GM23338 (cell line): ENCODE data around the gene ZCCHC14. TPM values are rescaled to one million over a fixed set of nuclear protein-coding genes. Genes with fewer than 3 reads are reported as not detected.
A peak's percentile ranks its signal among the peaks of the same experiment; 100 is the strongest.
"Not testable (repeated sequence)": the region's sequence is repeated elsewhere in the genome, so short reads cannot be mapped to it uniquely, and the experiment has no call there.

Experiments used
- ATAC-seq: fragments of 200-7000 bp; cut with Tn5 transposase; 3 replicates; pipeline ENCODE4 v1.9.1; 2020
- DNase-seq: peaks from one replicate; pipeline ENCODE4 v3.0.0-alpha.2; 2015; ENCODE audit warnings: low spot score
- H2AFZ ChIP-seq: fragments of 200-600 bp; sonication (generic); 2 replicates; pipeline ENCODE4 v1.8.0; 2016; ENCODE audit warnings: antibody characterized with exemption, mild to moderate bottlenecking, moderate library complexity
- H3F3A ChIP-seq: fragments of 200-600 bp; sonication (generic); replicated peaks from 2 replicates; pipeline ENCODE4 v1.8.0; 2017; ENCODE audit warnings: antibody characterized with exemption, mixed run types, low read depth
- H3K27ac ChIP-seq: fragments of 200-600 bp; sonication (generic); 2 replicates; pipeline ENCODE4 v1.6.1; 2016; ENCODE audit warnings: low read depth
- H3K27me3 ChIP-seq: fragments of 200-600 bp; sonication (generic); 2 replicates; pipeline ENCODE4 v1.8.0; 2016; ENCODE audit warnings: mild to moderate bottlenecking, mixed run types, moderate library complexity; ENCODE audit not compliant: insufficient read depth
- H3K36me3 ChIP-seq: fragments of 200-600 bp; sonication (generic); 2 replicates; pipeline ENCODE4 v1.8.0; 2016; ENCODE audit warnings: mild to moderate bottlenecking; ENCODE audit not compliant: insufficient read depth
- H3K4me1 ChIP-seq: fragments of 200-600 bp; sonication (generic); 2 replicates; pipeline ENCODE4 v1.8.0; 2016; ENCODE audit warnings: mild to moderate bottlenecking, moderate library complexity; ENCODE audit not compliant: insufficient read depth
- H3K4me2 ChIP-seq: fragments of 200-600 bp; sonication (generic); 2 replicates; pipeline ENCODE4 v1.7.1; 2017; ENCODE audit warnings: mixed run types
- H3K4me3 ChIP-seq: fragments of 200-600 bp; sonication (generic); 2 replicates; pipeline ENCODE4 v1.6.1; 2016; ENCODE audit warnings: mixed run types
- H3K79me2 ChIP-seq: fragments of 200-600 bp; sonication (generic); replicated peaks from 2 replicates; pipeline ENCODE4 v1.8.0; 2017; ENCODE audit warnings: mild to moderate bottlenecking; ENCODE audit not compliant: insufficient read depth
- H3K9me2 ChIP-seq: fragments of 200-600 bp; sonication (generic); 2 replicates; pipeline ENCODE4 v1.8.0; 2017; ENCODE audit not compliant: insufficient read depth
- H4K20me1 ChIP-seq: fragments of 200-600 bp; sonication (generic); replicated peaks from 2 replicates; pipeline ENCODE4 v1.8.0; 2017; ENCODE audit warnings: mild to moderate bottlenecking; ENCODE audit not compliant: insufficient read depth
- H3K27ac Mint-ChIP-seq: 2 replicates; pipeline ENCODE4 v1.8.0; 2020; ENCODE audit warnings: inconsistent platforms, mild to moderate bottlenecking, moderate library complexity, mixed read lengths
- H3K27me3 Mint-ChIP-seq: 3 replicates; pipeline ENCODE4 v1.8.0; 2022; ENCODE audit warnings: low read depth, mild to moderate bottlenecking, moderate library complexity, mixed read lengths, inconsistent platforms; ENCODE audit not compliant: insufficient read depth, poor library complexity
- H3K36me3 Mint-ChIP-seq: 3 replicates; pipeline ENCODE4 v1.8.0; 2021; ENCODE audit warnings: low read depth, mild to moderate bottlenecking, inconsistent platforms, moderate library complexity, mixed read lengths
- H3K4me1 Mint-ChIP-seq: 3 replicates; pipeline ENCODE4 v1.8.0; 2020; ENCODE audit warnings: mild to moderate bottlenecking, inconsistent platforms, mixed read lengths
- H3K4me3 Mint-ChIP-seq: 3 replicates; pipeline ENCODE4 v1.8.0; 2021; ENCODE audit warnings: moderate library complexity, mild to moderate bottlenecking, inconsistent platforms, mixed read lengths
- H3K9me3 Mint-ChIP-seq: 3 replicates; pipeline ENCODE4 v1.8.0; 2020; ENCODE audit warnings: moderate library complexity, mild to moderate bottlenecking, inconsistent platforms, mixed read lengths
- CREB1 ChIP-seq: fragments of 250-450 bp; sonication (Bioruptor Pico); IDR thresholded peaks from 2 replicates; pipeline ENCODE4 v1.5.0; 2020; ENCODE audit warnings: low read depth, mild to moderate bottlenecking, moderate library complexity
- POLR2AphosphoS5 ChIP-seq: IDR thresholded peaks from 2 replicates; pipeline ENCODE4 v1.6.1; 2016; ENCODE audit warnings: antibody characterized with exemption, low read depth
- ZNF114 ChIP-seq: fragments of 250-450 bp; sonication (Bioruptor Pico); IDR thresholded peaks from 2 replicates; pipeline ENCODE4 v1.5.0; 2020; ENCODE audit warnings: mild to moderate bottlenecking, moderate library complexity
- polyA plus RNA-seq: library from polyadenylated mRNA; unstranded; fragments of >200 nt; fragmentation: Nextera tagmentation; extraction: Ambion mirVana; gene quantifications from 2 replicates; pipeline ENCODE4 v1.2.1, GENCODE V29; 2016
- total RNA-seq: library from RNA; depleted of rRNA; stranded (reverse); fragments of >200 nt; shearing (Covaris generic); gene quantifications from 2 replicates; pipeline ENCODE4 v1.2.3, GENCODE V29; 2014
- TF ChIP-seq, protein P1 (sequence below): fragments of 250-450 bp; sonication (Bioruptor Pico); IDR thresholded peaks from 2 replicates; pipeline ENCODE4 v1.5.0; 2020; ENCODE audit warnings: mild to moderate bottlenecking, moderate library complexity
- TF ChIP-seq, protein P2 (sequence below), 2 experiments: fragments of 200-600 bp in 1 of 2; sonication (generic) in 1 of 2; conservative IDR thresholded peaks; 2 replicates each; pipeline versions ENCODE4 v1.5.1 to v1.6.1; 2016 to 2017; ENCODE audit warnings: antibody characterized with exemption in 2 of 2, low read depth in 2 of 2, mild to moderate bottlenecking in 2 of 2, moderate library complexity in 1 of 2

Gene ZCCHC14
- total and polyA plus RNA-seq, 2 experiments from 2014 or later = 6.8 to 22.4 TPM

DNA sequence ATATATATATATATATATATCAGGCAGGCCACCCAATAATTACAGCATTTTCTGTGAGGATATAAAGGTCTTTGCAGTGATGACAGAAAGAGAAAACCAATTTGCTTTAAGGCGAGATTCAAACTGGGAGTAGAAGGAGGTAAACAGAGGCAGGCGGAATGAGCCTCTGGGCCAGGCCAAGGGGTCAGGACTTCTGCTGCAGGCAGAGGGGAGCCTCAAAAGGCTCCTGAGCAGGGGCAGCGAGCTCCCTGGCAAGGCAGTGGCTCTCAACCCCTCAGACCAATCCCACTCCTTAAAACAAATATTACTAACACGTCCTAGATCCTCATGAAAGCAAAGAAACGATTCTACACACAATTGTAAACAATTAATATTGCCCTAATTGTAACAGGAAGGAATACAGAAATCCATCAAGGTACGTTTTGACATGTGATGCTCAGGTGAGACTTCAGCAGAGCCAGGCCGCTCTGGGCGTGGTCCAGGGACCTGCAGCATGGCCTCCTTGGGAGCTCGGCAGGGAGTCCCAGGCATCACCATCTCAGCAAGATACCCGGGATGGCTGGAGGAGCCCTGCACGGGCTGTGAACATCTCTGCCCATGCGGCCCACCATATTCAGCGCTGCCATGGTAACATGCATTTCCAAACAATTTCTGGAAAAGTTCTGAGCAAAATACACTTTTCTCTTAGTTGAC, 127.7 kb downstream of the ZCCHC14 start (continued):
- TF ChIP-seq, protein P1, sequence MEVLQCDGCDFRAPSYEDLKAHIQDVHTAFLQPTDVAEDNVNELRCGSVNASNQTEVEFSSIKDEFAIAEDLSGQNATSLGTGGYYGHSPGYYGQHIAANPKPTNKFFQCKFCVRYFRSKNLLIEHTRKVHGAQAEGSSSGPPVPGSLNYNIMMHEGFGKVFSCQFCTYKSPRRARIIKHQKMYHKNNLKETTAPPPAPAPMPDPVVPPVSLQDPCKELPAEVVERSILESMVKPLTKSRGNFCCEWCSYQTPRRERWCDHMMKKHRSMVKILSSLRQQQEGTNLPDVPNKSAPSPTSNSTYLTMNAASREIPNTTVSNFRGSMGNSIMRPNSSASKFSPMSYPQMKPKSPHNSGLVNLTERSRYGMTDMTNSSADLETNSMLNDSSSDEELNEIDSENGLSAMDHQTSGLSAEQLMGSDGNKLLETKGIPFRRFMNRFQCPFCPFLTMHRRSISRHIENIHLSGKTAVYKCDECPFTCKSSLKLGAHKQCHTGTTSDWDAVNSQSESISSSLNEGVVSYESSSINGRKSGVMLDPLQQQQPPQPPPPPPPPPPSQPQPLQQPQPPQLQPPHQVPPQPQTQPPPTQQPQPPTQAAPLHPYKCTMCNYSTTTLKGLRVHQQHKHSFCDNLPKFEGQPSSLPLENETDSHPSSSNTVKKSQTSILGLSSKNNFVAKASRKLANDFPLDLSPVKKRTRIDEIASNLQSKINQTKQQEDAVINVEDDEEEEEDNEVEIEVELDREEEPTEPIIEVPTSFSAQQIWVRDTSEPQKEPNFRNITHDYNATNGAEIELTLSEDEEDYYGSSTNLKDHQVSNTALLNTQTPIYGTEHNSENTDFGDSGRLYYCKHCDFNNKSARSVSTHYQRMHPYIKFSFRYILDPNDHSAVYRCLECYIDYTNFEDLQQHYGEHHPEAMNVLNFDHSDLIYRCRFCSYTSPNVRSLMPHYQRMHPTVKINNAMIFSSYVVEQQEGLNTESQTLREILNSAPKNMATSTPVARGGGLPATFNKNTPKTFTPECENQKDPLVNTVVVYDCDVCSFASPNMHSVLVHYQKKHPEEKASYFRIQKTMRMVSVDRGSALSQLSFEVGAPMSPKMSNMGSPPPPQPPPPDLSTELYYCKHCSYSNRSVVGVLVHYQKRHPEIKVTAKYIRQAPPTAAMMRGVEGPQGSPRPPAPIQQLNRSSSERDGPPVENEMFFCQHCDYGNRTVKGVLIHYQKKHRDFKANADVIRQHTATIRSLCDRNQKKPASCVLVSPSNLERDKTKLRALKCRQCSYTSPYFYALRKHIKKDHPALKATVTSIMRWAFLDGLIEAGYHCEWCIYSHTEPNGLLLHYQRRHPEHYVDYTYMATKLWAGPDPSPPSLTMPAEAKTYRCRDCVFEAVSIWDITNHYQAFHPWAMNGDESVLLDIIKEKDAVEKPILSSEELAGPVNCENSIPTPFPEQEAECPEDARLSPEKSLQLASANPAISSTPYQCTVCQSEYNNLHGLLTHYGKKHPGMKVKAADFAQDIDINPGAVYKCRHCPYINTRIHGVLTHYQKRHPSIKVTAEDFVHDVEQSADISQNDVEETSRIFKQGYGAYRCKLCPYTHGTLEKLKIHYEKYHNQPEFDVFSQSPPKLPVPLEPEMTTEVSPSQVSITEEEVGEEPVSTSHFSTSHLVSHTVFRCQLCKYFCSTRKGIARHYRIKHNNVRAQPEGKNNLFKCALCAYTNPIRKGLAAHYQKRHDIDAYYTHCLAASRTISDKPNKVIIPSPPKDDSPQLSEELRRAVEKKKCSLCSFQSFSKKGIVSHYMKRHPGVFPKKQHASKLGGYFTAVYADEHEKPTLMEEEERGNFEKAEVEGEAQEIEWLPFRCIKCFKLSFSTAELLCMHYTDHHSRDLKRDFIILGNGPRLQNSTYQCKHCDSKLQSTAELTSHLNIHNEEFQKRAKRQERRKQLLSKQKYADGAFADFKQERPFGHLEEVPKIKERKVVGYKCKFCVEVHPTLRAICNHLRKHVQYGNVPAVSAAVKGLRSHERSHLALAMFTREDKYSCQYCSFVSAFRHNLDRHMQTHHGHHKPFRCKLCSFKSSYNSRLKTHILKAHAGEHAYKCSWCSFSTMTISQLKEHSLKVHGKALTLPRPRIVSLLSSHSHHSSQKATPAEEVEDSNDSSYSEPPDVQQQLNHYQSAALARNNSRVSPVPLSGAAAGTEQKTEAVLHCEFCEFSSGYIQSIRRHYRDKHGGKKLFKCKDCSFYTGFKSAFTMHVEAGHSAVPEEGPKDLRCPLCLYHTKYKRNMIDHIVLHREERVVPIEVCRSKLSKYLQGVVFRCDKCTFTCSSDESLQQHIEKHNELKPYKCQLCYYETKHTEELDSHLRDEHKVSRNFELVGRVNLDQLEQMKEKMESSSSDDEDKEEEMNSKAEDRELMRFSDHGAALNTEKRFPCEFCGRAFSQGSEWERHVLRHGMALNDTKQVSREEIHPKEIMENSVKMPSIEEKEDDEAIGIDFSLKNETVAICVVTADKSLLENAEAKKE (CRISPR knock-in tag) = no peak

DNA sequence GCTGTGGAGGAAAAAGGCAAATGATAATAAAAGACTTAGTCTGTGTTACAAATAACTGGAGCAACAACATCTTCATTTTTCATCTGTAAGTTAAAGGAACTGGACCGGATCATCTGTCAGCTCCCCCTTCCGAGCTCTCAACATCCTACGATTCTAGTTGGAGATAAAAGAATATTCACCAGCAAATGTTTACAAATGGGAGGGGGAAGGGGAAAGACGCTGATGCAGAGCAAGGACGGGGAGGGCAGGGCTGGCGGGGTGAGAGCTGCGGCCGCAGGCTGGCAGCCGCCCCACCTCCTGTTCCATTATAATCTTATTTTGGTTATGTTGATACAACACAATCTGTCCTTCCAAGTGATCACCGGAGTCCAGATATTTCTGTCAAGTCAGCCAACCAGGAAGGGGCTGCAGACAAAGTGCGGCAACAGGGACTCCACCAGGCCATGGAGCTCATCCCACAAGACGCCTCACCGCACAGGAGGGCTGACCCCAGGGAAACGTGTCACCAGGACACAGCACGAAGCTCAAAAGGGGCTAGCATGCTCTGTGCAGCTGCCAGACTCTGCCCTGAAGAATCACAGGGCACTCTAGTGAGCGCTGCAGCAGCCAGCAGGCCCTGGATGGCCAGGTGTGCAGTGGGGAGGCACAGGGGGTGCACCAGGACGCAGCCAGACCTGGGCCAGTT, 128.9 kb downstream of the ZCCHC14 start:
- H3K4me1 ChIP-seq = no peaks in the 10 kb centered on the region

DNA sequence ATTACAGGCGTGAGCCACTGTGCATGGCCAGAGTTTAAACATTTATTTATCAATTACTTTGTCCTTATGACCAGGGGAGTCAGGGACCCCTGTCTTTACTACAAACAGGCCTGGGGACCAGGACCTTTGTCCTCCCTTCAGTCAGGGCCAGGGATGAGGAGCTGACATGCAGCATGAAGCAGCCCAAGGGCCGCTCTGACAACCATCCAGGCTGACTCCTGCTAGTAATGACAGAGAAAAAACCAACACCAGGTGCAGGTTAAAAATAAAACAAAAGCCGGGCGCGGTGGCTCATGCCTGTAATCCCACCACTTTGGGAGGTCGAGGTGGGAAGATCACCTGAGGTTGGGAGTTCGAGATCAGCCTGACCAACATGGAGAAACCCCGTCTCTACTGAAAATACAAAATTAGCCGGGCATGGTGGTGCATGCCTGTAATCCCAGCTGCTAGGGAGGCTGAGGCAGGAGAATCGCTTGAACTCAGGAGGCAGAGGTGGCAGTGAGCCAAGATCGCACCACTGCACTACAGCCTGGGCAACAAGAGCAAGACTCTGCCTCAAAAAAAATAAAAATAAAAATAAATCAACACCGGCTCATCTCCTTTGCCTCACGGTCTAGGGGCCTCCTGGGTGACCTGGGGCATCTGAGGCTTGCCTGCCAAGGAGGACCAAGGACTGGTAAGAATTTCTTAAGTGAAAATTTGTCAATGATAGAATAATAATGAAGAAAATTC, 129.8 kb downstream of the ZCCHC14 start:
- H3K4me1 Mint-ChIP-seq = peaks cover 12% of the 10 kb centered on the region
- not testable (repeated sequence) for H2AFZ ChIP-seq, H3K4me1 ChIP-seq, H3K36me3 Mint-ChIP-seq, H3K36me3 ChIP-seq, H3K27me3 ChIP-seq, H3K4me3 ChIP-seq, H3K27ac ChIP-seq, H3K4me2 ChIP-seq, DNase-seq, H3K27me3 Mint-ChIP-seq, H3K9me2 ChIP-seq, H3F3A ChIP-seq, H3K4me3 Mint-ChIP-seq, ATAC-seq, H4K20me1 ChIP-seq, H3K9me3 Mint-ChIP-seq
- peaks cover 40% of the 10 kb centered on the region for H3K79me2 ChIP-seq
- 0 out of 2 replicates have a peak overlapping the region, but pooled peaks have one; percentile 12 for H3K27ac Mint-ChIP-seq

More for the DNA sequence above, 128.9 kb downstream of the ZCCHC14 start:
- Mint-ChIP-seq H3K36me3 (peaks cover 9% of the 10 kb centered on the region; the same call in 2 of the 3 replicates), H3K4me3 (no peak overlapping the region), H3K4me1 (peaks cover 12% of the 10 kb centered on the region), H3K27ac (peak overlapping the region; percentile 27; the same call in 1 of the 2 replicates), H3K27me3 (peaks cover 2% of the 10 kb centered on the region), H3K9me3 (no peaks in the 10 kb centered on the region)
- H3K9me2 ChIP-seq = no peaks in the 10 kb centered on the region
- no peak overlapping the region for H3K4me3 ChIP-seq
- H3K27ac ChIP-seq = no peak overlapping the region
- H4K20me1 ChIP-seq = peaks cover 7% of the 10 kb centered on the region; the same call in 1 of the 2 replicates
- H3F3A ChIP-seq = no peaks in the 10 kb centered on the region
- H3K4me2 ChIP-seq = no peak overlapping the region
- no peaks in the 10 kb centered on the region for H3K27me3 ChIP-seq
- no peak for TF ChIP-seq CREB1 (CRISPR knock-in tag)
- TF ChIP-seq, protein P2, sequence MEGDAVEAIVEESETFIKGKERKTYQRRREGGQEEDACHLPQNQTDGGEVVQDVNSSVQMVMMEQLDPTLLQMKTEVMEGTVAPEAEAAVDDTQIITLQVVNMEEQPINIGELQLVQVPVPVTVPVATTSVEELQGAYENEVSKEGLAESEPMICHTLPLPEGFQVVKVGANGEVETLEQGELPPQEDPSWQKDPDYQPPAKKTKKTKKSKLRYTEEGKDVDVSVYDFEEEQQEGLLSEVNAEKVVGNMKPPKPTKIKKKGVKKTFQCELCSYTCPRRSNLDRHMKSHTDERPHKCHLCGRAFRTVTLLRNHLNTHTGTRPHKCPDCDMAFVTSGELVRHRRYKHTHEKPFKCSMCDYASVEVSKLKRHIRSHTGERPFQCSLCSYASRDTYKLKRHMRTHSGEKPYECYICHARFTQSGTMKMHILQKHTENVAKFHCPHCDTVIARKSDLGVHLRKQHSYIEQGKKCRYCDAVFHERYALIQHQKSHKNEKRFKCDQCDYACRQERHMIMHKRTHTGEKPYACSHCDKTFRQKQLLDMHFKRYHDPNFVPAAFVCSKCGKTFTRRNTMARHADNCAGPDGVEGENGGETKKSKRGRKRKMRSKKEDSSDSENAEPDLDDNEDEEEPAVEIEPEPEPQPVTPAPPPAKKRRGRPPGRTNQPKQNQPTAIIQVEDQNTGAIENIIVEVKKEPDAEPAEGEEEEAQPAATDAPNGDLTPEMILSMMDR (conservative IDR thresholded peaks at IDR 0.05; ENCODE audit: low read depth in 2 of 2) = no peak
- no peak for TF ChIP-seq ZNF114
- TF ChIP-seq POLR2AphosphoS5 = no peak
- H3K36me3 ChIP-seq = no peaks in the 10 kb centered on the region
- ATAC-seq (no peak), DNase-seq (no peak)
- peaks cover 49% of the 10 kb centered on the region for H3K79me2 ChIP-seq
- H2AFZ ChIP-seq = no peak overlapping the region
